GM12874 (cell line): ENCODE data around the gene CGB7.
A peak's percentile ranks its signal among the peaks of the same experiment; 100 is the strongest.

Experiments used
- CTCF ChIP-seq: IDR thresholded peaks from 2 replicates; pipeline ENCODE4 v1.5.1; 2011; ENCODE audit warnings: low read depth, mild to moderate bottlenecking, control low read depth, low read length, moderate library complexity; ENCODE audit not compliant: insufficient read depth

Gene CGB7

GRCh38 chr19:49019242-49019932, 38.2 kb downstream of the CGB7 start:
- 0 out of 2 replicates have a peak, but pooled peaks have one; percentile 5 for TF ChIP-seq CTCF

GRCh38 chr19:49017666-49018351, 39.7 kb downstream of the CGB7 start:
- peak; percentile 84 for TF ChIP-seq CTCF

DNA sequence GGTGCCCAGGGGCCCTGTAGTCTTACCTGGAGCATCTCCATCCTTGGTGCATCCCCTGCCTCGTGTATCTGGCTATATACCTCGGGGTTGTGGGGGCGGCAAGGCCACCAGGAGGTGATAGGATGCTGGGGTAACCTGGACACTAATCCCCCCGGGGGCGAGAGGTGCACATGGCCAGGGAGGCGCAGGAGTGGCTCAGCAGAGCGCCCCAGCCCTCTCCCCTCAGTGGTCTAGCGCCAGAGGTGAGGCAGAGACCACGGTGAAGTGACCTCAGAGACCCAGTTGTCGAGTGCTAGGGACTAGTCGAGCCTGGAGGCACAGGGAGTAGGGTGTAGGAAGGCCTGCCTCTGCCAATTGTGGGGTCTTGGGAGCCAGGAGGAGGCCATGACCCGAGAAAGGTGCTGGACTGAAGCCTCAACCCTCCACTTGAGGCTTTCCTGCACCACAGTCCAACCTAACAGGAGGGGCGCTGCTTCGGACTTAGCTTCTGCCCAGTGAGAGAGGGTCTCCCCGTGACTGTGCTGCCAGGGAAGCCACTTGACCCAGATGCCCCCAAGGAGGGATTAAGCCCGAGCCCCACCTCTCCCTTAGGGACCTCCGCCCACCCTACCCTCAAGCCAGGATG, 40.4 kb downstream of the CGB7 start, which contains the start of gene LHB:
Gene LHB, minus strand, starts transcription at position 51 of the 625 bp plus-strand sequence. Its CDS starts 10 bp downstream, at position 41.
- no peak for TF ChIP-seq CTCF

DNA sequence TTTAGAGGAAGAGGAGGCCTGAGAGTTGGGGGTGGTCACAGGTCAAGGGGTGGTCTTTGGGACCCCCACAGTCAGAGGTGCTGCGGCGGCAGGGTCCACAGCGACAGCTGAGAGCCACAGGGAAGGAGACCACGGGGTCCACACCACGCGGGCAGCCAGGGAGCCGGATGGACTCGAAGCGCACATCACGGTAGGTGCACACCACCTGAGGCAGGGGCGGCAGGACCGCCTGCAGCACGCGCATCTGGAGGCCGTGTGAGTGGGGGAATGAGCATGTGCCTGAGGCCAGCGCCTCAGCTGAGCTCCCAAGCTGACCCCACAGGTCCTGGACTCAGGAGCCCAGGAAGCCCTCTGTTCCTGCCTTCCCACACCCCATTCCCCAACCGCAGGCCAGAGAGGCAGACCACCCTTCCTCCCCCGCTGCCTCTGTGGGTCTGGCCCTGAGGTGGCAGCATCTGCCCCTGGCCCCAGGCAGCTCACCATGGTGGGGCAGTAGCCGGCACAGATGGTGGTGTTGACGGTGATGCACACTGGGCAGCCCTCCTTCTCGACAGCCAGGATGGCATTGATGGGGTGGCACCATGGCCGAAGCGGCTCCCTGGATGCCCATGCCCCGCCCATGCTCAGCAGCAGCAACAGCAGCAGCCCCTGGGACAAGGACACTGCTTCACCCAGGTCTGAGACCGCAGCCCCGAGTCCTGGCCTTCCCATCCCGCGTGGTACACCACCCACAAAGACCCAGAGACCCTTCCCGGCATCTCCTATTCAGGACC, 41.3 kb downstream of the CGB7 start:
- TF ChIP-seq CTCF = no peak

GRCh38 chr19:49014870-49015255, 42.7 kb downstream of the CGB7 start:
- no peak for TF ChIP-seq CTCF

DNA sequence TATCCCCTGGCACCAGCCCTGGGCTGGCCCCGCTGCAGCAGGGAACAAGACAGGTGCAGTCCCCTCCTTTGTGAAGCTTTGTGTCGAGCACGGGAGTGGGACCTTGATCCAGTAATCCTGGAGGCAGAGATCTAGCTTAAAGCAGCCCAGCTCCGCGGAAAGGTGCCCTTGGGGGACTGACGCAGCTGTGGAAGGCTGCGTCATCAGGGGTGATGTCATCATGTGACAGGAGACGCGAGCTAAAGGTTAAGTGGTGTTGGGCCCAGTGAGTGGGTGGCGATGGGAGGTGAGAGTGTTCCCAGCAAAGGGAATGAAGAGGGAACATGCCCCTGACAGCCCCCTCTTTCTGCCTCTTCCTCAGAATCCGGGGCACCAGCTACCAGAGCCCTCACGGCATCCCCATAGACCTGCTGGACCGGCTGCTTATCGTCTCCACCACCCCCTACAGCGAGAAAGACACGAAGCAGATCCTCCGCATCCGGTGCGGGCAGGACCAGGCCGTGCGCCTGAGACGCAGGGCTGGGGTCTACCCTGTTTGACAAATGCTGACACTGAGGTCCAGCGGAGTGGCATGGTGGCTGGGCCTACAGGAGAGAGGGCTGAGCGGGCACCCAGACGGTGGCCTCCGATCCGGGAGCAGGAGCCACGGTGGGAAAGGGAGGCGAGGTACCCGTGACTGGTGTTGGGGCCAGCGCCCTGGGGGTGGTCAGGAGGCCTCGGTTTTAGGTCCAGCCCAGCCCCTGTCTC, 43.3 kb downstream of the CGB7 start:
- TF ChIP-seq CTCF = no peak

DNA sequence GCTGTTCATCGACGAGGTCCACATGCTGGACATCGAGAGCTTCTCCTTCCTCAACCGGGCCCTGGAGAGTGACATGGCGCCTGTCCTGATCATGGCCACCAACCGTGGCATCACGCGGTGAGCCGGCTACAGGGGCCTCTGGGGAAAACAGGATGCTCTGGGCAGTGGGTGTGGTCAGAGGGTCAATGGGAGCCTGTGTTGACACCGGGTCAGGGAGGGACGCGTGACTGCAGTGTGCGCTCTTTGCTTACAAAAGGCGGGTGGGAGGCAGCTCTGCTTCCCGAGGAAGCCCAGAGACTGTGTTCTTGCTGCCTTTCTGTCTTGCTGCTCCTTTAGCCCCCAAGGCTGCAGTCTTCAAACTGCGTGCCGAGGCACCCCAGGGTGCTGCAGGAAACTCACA, 46.4 kb downstream of the CGB7 start:
- no peak for TF ChIP-seq CTCF
